ENCODE results near the gene FAM111B. TPM values are rescaled to one million over a fixed set of nuclear protein-coding genes. Genes with fewer than 3 reads are reported as not detected.

Gene FAM111B
- polyA plus RNA-seq, 1 donor (not counting 4 experiments of a cell fraction or from before 2014, with no cell fraction given): 5.3 TPM

GRCh38 chr11:59112494-59112893, 5.5 kb downstream of the FAM111B start:
- no peak overlapping the region for H3K4me2 ChIP-seq (ENCODE audit: control insufficient read depth, extremely low read depth, insufficient read depth, low read depth, low read length)
- dilution Hi-C loops (cut with MboI; ENCODE audit: extremely low pct_ligation_motif_present, low sequenced_read_pairs): no loop called here
- H3K27ac ChIP-seq (ENCODE audit: control insufficient read depth, insufficient read depth, low read length): no peak overlapping the region
- peaks cover 2% of the 10 kb centered on the region for H3K79me2 ChIP-seq (ENCODE audit: control insufficient read depth, insufficient read depth, low read length)
- TF ChIP-seq CTCF (optimal IDR thresholded peaks at IDR 0.05 in 1 of 3, IDR thresholded peaks at IDR 0.05 in 1 of 3, conservative IDR thresholded peaks at IDR 0.05 in 1 of 3; ENCODE audit: extremely low read depth in 1 of 3, insufficient read depth in 2 of 3, low read length in 3 of 3): no peak
- TF ChIP-seq EZH2 (IDR thresholded peaks at IDR 0.05; ENCODE audit: low read length): no peak
- no peak overlapping the region for H2AFZ ChIP-seq (ENCODE audit: control insufficient read depth, low read length)
- DNase-seq (ENCODE audit: low read depth, low spot score) (no peak), FAIRE-seq (no peak)
- no peaks in the 10 kb centered on the region for H4K20me1 ChIP-seq (ENCODE audit: control insufficient read depth, extremely low read depth, insufficient read depth, low read length)
- no peak overlapping the region for H3K4me3 ChIP-seq (ENCODE audit: control insufficient read depth in 2 of 3, extremely low read depth in 1 of 3, insufficient read depth in 2 of 3, low read depth in 1 of 3, low read length in 3 of 3)
- no peaks in the 10 kb centered on the region for H3K9me3 ChIP-seq (ENCODE audit: control insufficient read depth, low read depth, low read length)
- H3K36me3 ChIP-seq (ENCODE audit: control insufficient read depth in 2 of 2, extremely low read depth in 1 of 2, insufficient read depth in 2 of 2, low read length in 2 of 2): peaks cover 0 to 5% of the 10 kb centered on the region in 2 experiments
- peaks cover 11% of the 10 kb centered on the region for H3K4me1 ChIP-seq (ENCODE audit: control insufficient read depth, extremely low read depth, insufficient read depth, low read length)
- no peak overlapping the region for H3K9ac ChIP-seq (ENCODE audit: control insufficient read depth, extremely low read depth, insufficient read depth, low read length)
- H3K27me3 ChIP-seq (ENCODE audit: control insufficient read depth, extremely low read depth, insufficient read depth, low read length): no peaks in the 10 kb centered on the region
- peaks cover 2% of the 10 kb centered on the region for H3K9me1 ChIP-seq (ENCODE audit: control insufficient read depth, extremely low read depth, insufficient read depth, low read length)

- DNase-seq (ENCODE audit: low read depth, low spot score): no peak
- H4K20me1 ChIP-seq (ENCODE audit: control insufficient read depth, extremely low read depth, insufficient read depth, low read length): no peaks in the 10 kb centered on the region
- H3K4me1 ChIP-seq (ENCODE audit: control insufficient read depth, extremely low read depth, insufficient read depth, low read length): peaks cover 6% of the 10 kb centered on the region
- no peak overlapping the region for H3K4me3 ChIP-seq (ENCODE audit: control insufficient read depth in 2 of 3, extremely low read depth in 1 of 3, insufficient read depth in 2 of 3, low read depth in 1 of 3, low read length in 3 of 3)
- no peak for TF ChIP-seq CTCF (optimal IDR thresholded peaks at IDR 0.05 in 1 of 3, IDR thresholded peaks at IDR 0.05 in 1 of 3, conservative IDR thresholded peaks at IDR 0.05 in 1 of 3; ENCODE audit: extremely low read depth in 1 of 3, insufficient read depth in 2 of 3, low read length in 3 of 3)
- TF ChIP-seq EZH2 (IDR thresholded peaks at IDR 0.05; ENCODE audit: low read length): no peak
- peaks cover 0 to 5% of the 10 kb centered on the region in 2 experiments for H3K36me3 ChIP-seq (ENCODE audit: control insufficient read depth in 2 of 2, extremely low read depth in 1 of 2, insufficient read depth in 2 of 2, low read length in 2 of 2)
- dilution Hi-C loops (cut with MboI; ENCODE audit: extremely low pct_ligation_motif_present, low sequenced_read_pairs): no loop called here
- H3K9me1 ChIP-seq (ENCODE audit: control insufficient read depth, extremely low read depth, insufficient read depth, low read length): peaks cover 2% of the 10 kb centered on the region
- no peak overlapping the region for H3K4me2 ChIP-seq (ENCODE audit: control insufficient read depth, extremely low read depth, insufficient read depth, low read depth, low read length)
- H3K79me2 ChIP-seq (ENCODE audit: control insufficient read depth, insufficient read depth, low read length): no peaks in the 10 kb centered on the region
- H3K9me3 ChIP-seq (ENCODE audit: control insufficient read depth, low read depth, low read length): no peaks in the 10 kb centered on the region
- no peak for FAIRE-seq
- no peak overlapping the region for H2AFZ ChIP-seq (ENCODE audit: control insufficient read depth, low read length)
- no peak overlapping the region for H3K27ac ChIP-seq (ENCODE audit: control insufficient read depth, insufficient read depth, low read length)
- H3K27me3 ChIP-seq (ENCODE audit: control insufficient read depth, extremely low read depth, insufficient read depth, low read length): no peaks in the 10 kb centered on the region
- H3K9ac ChIP-seq (ENCODE audit: control insufficient read depth, extremely low read depth, insufficient read depth, low read length): no peak overlapping the region
These were observed 7.3 kb downstream of the FAM111B start for GRCh38 chr11:59114344-59114743.
